PFSK-1 (cell line): Measurements from ENCODE around the gene ADGRF3.

Source experiments
- FOXP2 ChIP-seq: optimal IDR thresholded peaks from 2 replicates; pipeline ENCODE3; 2011; ENCODE audit warnings: borderline replicate concordance, control low read depth, inconsistent platforms; ENCODE audit not compliant: insufficient read depth; ENCODE audit errors: extremely low read length, extremely low read depth
- POLR2AphosphoS5 ChIP-seq: IDR thresholded peaks from 2 replicates; pipeline ENCODE4 v1.6.1; 2012; ENCODE audit warnings: low read depth, mild to moderate bottlenecking, control low read depth, low read length, moderate library complexity
- REST ChIP-seq, 2 experiments: IDR thresholded peaks; 2 replicates each; pipeline versions ENCODE4 v1.6.1 to v1.8.0; 2011 to 2012; ENCODE audit warnings: low read depth in 2 of 2, low read length in 2 of 2, control low read depth in 1 of 2, inconsistent platforms in 1 of 2, mild to moderate bottlenecking in 1 of 2, moderate library complexity in 1 of 2; ENCODE audit not compliant: insufficient read depth in 1 of 2
- SIN3A ChIP-seq: IDR thresholded peaks from 2 replicates; pipeline ENCODE4 v1.6.1; 2012; ENCODE audit warnings: mild to moderate bottlenecking, low read length, moderate library complexity, borderline replicate concordance; ENCODE audit not compliant: insufficient read depth
- TAF1 ChIP-seq: IDR thresholded peaks from 2 replicates; pipeline ENCODE4 v1.6.1; 2012; ENCODE audit warnings: low read length, control low read depth, borderline replicate concordance; ENCODE audit not compliant: insufficient read depth

- TF ChIP-seq POLR2AphosphoS5 (no peak), SIN3A (no peak), REST (IDR thresholded peaks at IDR 0.05; ENCODE audit: insufficient read depth in 1 of 2, low read depth in 2 of 2, low read length in 2 of 2) (no peak), TAF1 (no peak), FOXP2 (no peak)
Observed at GRCh38 chr2:26300234-26300925, 46.2 kb downstream of the ADGRF3 start.
